Chondrocyte (in vitro differentiated cells): ENCODE results near the gene PLEKHG1. TPM values are rescaled to one million over a fixed set of nuclear protein-coding genes. Genes with fewer than 3 reads are reported as not detected.

ENCODE experiments used
- DNase-seq: peaks from one replicate; pipeline ENCODE4 v3.0.0; 2021; ENCODE audit warnings: mixed read lengths, low spot score
- H3K27ac Mint-ChIP-seq: one replicate; pipeline ENCODE4 v1.8.0; 2021; ENCODE audit warnings: mild to moderate bottlenecking, moderate library complexity, mixed read lengths; ENCODE audit not compliant: unreplicated experiment
- H3K27me3 Mint-ChIP-seq: 2 replicates; pipeline ENCODE4 v1.8.0; 2021; ENCODE audit warnings: low read depth, mixed read lengths
- H3K36me3 Mint-ChIP-seq: 2 replicates; pipeline ENCODE4 v1.8.0; 2021; ENCODE audit warnings: low read depth, mixed read lengths
- H3K4me1 Mint-ChIP-seq: 2 replicates; pipeline ENCODE4 v1.8.0; 2021; ENCODE audit warnings: low read depth, mild to moderate bottlenecking, mixed read lengths
- H3K4me3 Mint-ChIP-seq: one replicate; pipeline ENCODE4 v1.8.0; 2021; ENCODE audit warnings: mild to moderate bottlenecking, moderate library complexity, mixed read lengths; ENCODE audit not compliant: unreplicated experiment
- H3K9me3 Mint-ChIP-seq: 2 replicates; pipeline ENCODE4 v1.8.0; 2021; ENCODE audit warnings: low read depth, mixed read lengths
- CTCF ChIP-seq: fragments of 200-600 bp; sonication (generic); IDR thresholded peaks from 2 replicates; pipeline ENCODE4 v1.5.0; 2021; ENCODE audit warnings: antibody characterized with exemption, mild to moderate bottlenecking, moderate library complexity
- total RNA-seq: library from RNA; stranded (reverse); gene quantifications from 3 replicates; pipeline ENCODE4 v1.2.1, GENCODE V29; 2021

PLEKHG1 gene
- total RNA-seq, 1 donor from 2014 or later = 1.8 TPM

GRCh38 chr6:150580489-150580888 is 19.2 kb upstream of the PLEKHG1 start:
- H3K4me3 Mint-ChIP-seq = no peak overlapping the region
- no peaks in the 10 kb centered on the region for H3K36me3 Mint-ChIP-seq
- no peak overlapping the region for H3K27ac Mint-ChIP-seq
- H3K9me3 Mint-ChIP-seq = no peaks in the 10 kb centered on the region
- DNase-seq = no peak
- H3K27me3 Mint-ChIP-seq = no peaks in the 10 kb centered on the region
- H3K4me1 Mint-ChIP-seq = no peaks in the 10 kb centered on the region
- no peak for TF ChIP-seq CTCF

GRCh38 chr6:150584065-150584464 is 15.6 kb upstream of the PLEKHG1 start:
- H3K36me3 Mint-ChIP-seq = no peaks in the 10 kb centered on the region
- H3K9me3 Mint-ChIP-seq = no peaks in the 10 kb centered on the region
- H3K4me1 Mint-ChIP-seq = no peaks in the 10 kb centered on the region
- H3K27me3 Mint-ChIP-seq = no peaks in the 10 kb centered on the region
- no peak for DNase-seq
- no peak overlapping the region for H3K4me3 Mint-ChIP-seq
- H3K27ac Mint-ChIP-seq = no peak overlapping the region
- TF ChIP-seq CTCF = no peak

GRCh38 chr6:150584596-150584995 is 15.1 kb upstream of the PLEKHG1 start:
- Mint-ChIP-seq H3K4me1 (no peaks in the 10 kb centered on the region), H3K27me3 (no peaks in the 10 kb centered on the region), H3K4me3 (no peak overlapping the region), H3K36me3 (no peaks in the 10 kb centered on the region), H3K9me3 (no peaks in the 10 kb centered on the region), H3K27ac (no peak overlapping the region)
- TF ChIP-seq CTCF = no peak
- no peak for DNase-seq

- Mint-ChIP-seq H3K4me3 (no peak overlapping the region), H3K27me3 (peaks cover 11% of the 10 kb centered on the region), H3K36me3 (no peaks in the 10 kb centered on the region), H3K4me1 (no peaks in the 10 kb centered on the region), H3K27ac (no peak overlapping the region), H3K9me3 (no peaks in the 10 kb centered on the region)
- no peak for TF ChIP-seq CTCF
- DNase-seq = no peak
Measured at GRCh38 chr6:150586850-150587359, 12.8 kb upstream of the PLEKHG1 start.

GRCh38 chr6:150587637-150588036 is 12.0 kb upstream of the PLEKHG1 start:
- Mint-ChIP-seq H3K27me3 (peaks cover 18% of the 10 kb centered on the region), H3K4me1 (no peaks in the 10 kb centered on the region), H3K27ac (no peak overlapping the region), H3K4me3 (no peak overlapping the region), H3K9me3 (no peaks in the 10 kb centered on the region), H3K36me3 (no peaks in the 10 kb centered on the region)
- no peak for TF ChIP-seq CTCF
- no peak for DNase-seq
